NCI-H2081 treated with DMSO at 0.1 percent for 48 hours (cell line): Measurements from ENCODE around the gene NBEAL1.
"Not testable (repeated sequence)": the region's sequence is repeated elsewhere in the genome, so short reads cannot be mapped to it uniquely, and the experiment has no call there.

Experiments
- DNase-seq: peaks from one replicate; lab custom pipeline; 2025; lab: John Stamatoyannopoulos, UW

NBEAL1 gene

GRCh38 chr2:203112342-203112741, 97.7 kb downstream of the NBEAL1 start:
- no peak for DNase-seq

GRCh38 chr2:203115201-203115700, 100.6 kb downstream of the NBEAL1 start:
- not testable (repeated sequence) for DNase-seq

- no peak for DNase-seq
Measured at GRCh38 chr2:203122317-203122986, 107.8 kb downstream of the NBEAL1 start.

GRCh38 chr2:203126996-203127395, 112.3 kb downstream of the NBEAL1 start:
- DNase-seq, result no peak

- DNase-seq, result no peak
Measured at GRCh38 chr2:203135105-203135504, 120.4 kb downstream of the NBEAL1 start.

- no peak for DNase-seq
Measured at GRCh38 chr2:203143391-203143790, 128.7 kb downstream of the NBEAL1 start.

GRCh38 chr2:203149194-203149593, 134.5 kb downstream of the NBEAL1 start:
- no peak for DNase-seq

- DNase-seq, result no peak
Measured at GRCh38 chr2:203155406-203155805, 140.7 kb downstream of the NBEAL1 start.

- not testable (repeated sequence) for DNase-seq
Measured at GRCh38 chr2:203162722-203163121, 148.0 kb downstream of the NBEAL1 start.

- no peak for DNase-seq
Measured at GRCh38 chr2:203164311-203164935, 149.7 kb downstream of the NBEAL1 start.

GRCh38 chr2:203167751-203168150, 153.1 kb downstream of the NBEAL1 start:
- DNase-seq, result no peak

GRCh38 chr2:203170502-203170901, 155.8 kb downstream of the NBEAL1 start:
- no peak for DNase-seq

- DNase-seq, result no peak
Measured at GRCh38 chr2:203175371-203175770, 160.7 kb downstream of the NBEAL1 start.

GRCh38 chr2:203177361-203177760, 162.7 kb downstream of the NBEAL1 start:
- no peak for DNase-seq

GRCh38 chr2:203185864-203186263, 171.2 kb downstream of the NBEAL1 start:
- DNase-seq, result no peak

GRCh38 chr2:203190547-203190946, 175.9 kb downstream of the NBEAL1 start:
- not testable (repeated sequence) for DNase-seq

GRCh38 chr2:203191026-203191425, 176.4 kb downstream of the NBEAL1 start:
- DNase-seq, result not testable (repeated sequence)

GRCh38 chr2:203191961-203192360, 177.3 kb downstream of the NBEAL1 start:
- DNase-seq, result no peak

GRCh38 chr2:203195331-203196036, 180.8 kb downstream of the NBEAL1 start:
- DNase-seq, result no peak

- no peak for DNase-seq
Measured at GRCh38 chr2:203200866-203201265, 186.2 kb downstream of the NBEAL1 start.

- no peak for DNase-seq
Measured at GRCh38 chr2:203201426-203201825, 186.8 kb downstream of the NBEAL1 start.

- no peak for DNase-seq
Measured at GRCh38 chr2:203209538-203209937, 194.9 kb downstream of the NBEAL1 start.
